GM21528 (cell line): Measurements from ENCODE around the gene GMPR.

ENCODE experiments used
- ATAC-seq: cut with Tn5 transposase; IDR thresholded peaks from one replicate; pipeline ENCODE4 v1.9.1; 2021; ENCODE audit warnings: mild to moderate bottlenecking, moderate library complexity; ENCODE audit not compliant: unreplicated experiment, low FRiP score

Gene GMPR

GRCh38 chr6:16295060-16295459 lies 56.7 kb downstream of the GMPR start:
- ATAC-seq, result no peak

DNA sequence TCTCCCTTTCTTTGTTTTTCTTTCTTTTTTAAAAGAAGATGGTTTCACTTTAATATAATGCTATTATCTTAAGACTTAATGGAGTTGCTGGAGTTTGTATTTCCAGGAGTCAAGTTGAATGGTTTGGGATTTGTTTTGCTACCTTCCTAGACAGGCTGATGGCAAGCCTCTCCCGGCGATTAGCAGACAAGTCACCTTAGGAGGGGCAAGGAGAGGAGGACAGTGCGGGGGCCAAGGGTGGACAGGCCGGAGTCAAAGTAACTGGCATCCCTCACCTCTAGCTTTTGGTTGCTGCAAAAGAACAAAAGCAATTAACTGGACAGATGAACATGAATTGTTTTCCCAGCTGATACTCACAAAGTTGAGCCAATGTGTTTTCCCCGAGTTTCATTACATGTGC lies 57.1 kb downstream of the GMPR start:
- no peak for ATAC-seq

- no peak for ATAC-seq
Observed at GRCh38 chr6:16296061-16296670, 57.8 kb downstream of the GMPR start.

DNA sequence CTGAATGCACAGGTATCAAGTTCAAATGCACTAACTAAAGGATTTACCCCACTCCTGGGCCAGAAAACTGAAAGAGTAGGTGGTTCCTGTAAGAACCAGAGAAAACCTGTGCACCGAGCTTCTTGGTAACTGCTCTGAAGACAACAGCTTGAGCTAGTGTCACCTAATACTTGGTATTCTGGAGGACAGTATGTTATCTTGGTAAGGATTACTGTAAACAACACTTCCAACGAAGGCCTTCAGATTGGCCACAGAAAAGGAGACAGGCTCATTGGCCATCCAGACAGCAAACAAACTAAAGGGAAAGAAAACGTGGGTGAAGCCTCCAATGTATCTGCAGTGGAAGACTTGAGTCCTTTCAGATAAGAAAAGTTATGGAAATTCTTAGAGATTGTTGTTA lies 61.5 kb downstream of the GMPR start:
- ATAC-seq, result no peak

- peak; percentile 39 for ATAC-seq
Observed at GRCh38 chr6:16301511-16301910, 63.1 kb downstream of the GMPR start.

- ATAC-seq, result no peak
Observed at GRCh38 chr6:16302721-16303552, 64.5 kb downstream of the GMPR start.

GRCh38 chr6:16305246-16305725 lies 66.9 kb downstream of the GMPR start:
- peak; percentile 85 for ATAC-seq

GRCh38 chr6:16305788-16306187 lies 67.4 kb downstream of the GMPR start:
- ATAC-seq, result peak; percentile 39

GRCh38 chr6:16306334-16306733 lies 67.9 kb downstream of the GMPR start:
- ATAC-seq, result no peak

DNA sequence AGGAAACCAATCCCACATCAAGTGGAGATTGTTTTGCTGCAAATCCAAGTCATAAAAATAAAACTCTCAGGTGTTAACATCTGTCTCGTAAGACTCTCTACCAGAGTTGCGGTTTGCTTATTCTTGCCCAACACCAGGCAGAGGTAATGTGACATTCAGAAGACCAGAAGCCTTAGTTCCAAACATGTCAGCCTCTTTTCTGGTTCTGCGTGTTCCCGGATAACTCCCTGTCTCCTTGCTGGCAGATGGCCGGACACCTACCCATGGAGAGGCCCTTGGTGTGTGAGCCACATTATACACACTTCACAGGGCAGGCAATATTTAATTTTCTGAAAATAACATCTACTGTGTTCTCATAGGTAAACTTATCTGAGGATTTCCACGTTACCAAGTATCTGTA lies 73.4 kb downstream of the GMPR start:
- no peak for ATAC-seq

DNA sequence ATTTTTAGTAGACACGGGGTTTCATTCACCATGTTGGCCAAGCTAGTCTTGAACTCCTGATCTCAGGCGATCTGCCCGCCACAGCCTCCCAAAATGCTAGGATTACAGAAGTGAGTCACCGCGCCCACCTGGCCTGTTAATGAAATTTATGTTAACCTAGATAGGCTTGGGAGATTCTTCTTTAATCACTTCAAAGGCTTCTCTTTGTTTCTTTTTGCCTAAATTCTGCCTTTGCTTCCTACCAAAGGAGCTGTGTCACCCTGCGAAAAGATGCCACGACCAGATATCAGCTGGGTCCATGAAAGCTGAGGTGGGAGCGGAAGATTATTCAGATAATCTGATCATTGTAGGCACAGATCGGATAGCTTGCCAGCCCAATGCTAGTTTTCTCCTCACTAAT lies 75.3 kb downstream of the GMPR start:
- no peak for ATAC-seq

DNA sequence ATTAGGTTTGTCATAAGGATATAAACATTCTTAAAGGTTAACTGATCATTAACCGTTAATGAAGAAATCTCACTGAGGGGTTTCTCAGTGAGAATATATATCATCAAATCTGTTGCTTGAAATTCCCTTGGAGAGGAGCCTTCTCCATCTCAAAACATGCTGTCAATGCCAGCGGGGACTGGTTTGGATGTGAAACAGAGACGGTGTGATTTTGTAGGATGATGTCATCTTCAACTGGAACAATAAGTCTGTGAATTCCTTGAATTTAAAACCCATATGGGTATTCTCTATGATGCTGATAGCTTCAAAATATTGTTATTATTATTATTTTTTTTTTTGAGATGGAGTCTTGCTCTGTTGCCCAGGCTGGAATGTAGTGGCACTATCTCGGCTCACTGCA lies 75.9 kb downstream of the GMPR start:
- no peak for ATAC-seq

DNA sequence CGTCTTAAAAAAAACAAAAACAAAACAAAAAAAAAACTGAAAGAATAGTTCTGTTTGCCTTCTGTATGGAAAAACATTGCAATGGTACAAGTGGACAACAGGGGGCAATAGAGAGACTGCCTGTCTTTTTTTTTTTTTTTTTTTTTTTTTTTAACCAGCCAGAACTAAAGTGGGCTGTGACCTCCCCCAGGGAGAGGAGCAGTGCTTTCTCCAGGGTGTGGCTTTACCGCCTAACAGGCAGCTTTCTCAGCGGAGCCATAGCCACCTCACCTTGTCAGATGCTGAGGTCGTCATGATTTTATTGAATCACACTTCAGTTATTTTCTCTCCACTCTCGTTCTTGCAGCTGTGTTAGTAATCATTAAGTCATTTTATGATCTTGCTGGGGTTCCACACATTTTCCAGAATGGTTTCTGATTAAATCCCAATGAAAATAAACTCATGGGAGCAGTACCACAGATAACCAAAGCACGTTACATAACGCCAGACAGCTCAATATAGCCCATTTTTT lies 78.4 kb downstream of the GMPR start:
- no peak for ATAC-seq

- ATAC-seq, result no peak
Observed at GRCh38 chr6:16318538-16318937, 80.2 kb downstream of the GMPR start.

- no peak for ATAC-seq
Observed at GRCh38 chr6:16318953-16319720, 80.8 kb downstream of the GMPR start.

GRCh38 chr6:16319813-16320532 lies 81.6 kb downstream of the GMPR start:
- peak; percentile 58 for ATAC-seq

GRCh38 chr6:16320533-16321340 lies 82.3 kb downstream of the GMPR start:
- ATAC-seq, result peak; percentile 1

GRCh38 chr6:16321341-16321710 lies 82.9 kb downstream of the GMPR start:
- no peak for ATAC-seq

DNA sequence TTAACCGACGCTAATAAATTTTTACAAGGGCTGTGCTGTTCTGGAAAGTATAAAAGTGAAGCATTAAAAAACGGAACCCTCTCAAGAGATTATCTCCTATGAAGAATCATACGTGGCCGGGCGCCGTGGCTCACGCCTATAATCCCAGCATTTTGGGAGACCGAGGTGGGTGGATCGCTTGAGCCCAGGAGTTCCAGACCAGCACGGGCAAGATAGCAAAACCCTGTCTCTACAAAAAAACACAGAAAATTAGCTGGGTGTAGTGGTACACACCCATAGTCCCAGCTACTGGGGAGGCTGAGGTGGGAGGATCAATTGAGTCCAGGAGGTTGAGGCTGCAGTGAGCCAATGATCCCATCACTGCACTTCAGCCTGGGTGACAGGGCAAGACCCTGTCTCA lies 83.4 kb downstream of the GMPR start:
- ATAC-seq, result no peak
